Stomach (tissue), 9 donors: ENCODE data around the gene CLDN20. TPM values are rescaled to one million over a fixed set of nuclear protein-coding genes. Genes with fewer than 3 reads are reported as not detected.

ENCODE experiments used
- DNase-seq, 2 donors: peaks; one replicate each; pipeline versions ENCODE4 v3.0.0 to v3.0.0-alpha.2; 2013 to 2019
- H3K27ac ChIP-seq, 5 donors: fragments of 200-600 bp in 4 of 5; sonication (generic) in 4 of 5; one replicate each; pipeline ENCODE4 v1.5.1; 2013 to 2019; ENCODE audit warnings: mild to moderate bottlenecking in 1 of 5, moderate library complexity in 1 of 5
- H3K27me3 ChIP-seq, 3 donors: fragments of 200-600 bp; sonication (generic); one replicate each; pipeline ENCODE4 v1.5.1; 2017 to 2019; ENCODE audit warnings: mixed run types in 1 of 3
- H3K36me3 ChIP-seq, 4 donors: fragments of 200-600 bp; sonication (generic); 1 replicate in 3 of 4; 2 replicates in 1 of 4; pipeline ENCODE4 v1.5.1; 2016 to 2019
- H3K4me1 ChIP-seq, 4 donors: fragments of 200-600 bp; sonication (generic); one replicate each; pipeline ENCODE4 v1.5.1; 2016 to 2019
- H3K4me3 ChIP-seq, 4 donors: fragments of 200-600 bp; sonication (generic) in 3 of 4; one replicate each; pipeline ENCODE4 v1.5.1; 2016 to 2019; ENCODE audit warnings: mild to moderate bottlenecking in 1 of 4
- H3K9me3 ChIP-seq, 4 donors: fragments of 200-600 bp; sonication (generic); one replicate each; pipeline ENCODE4 v1.5.1; 2016 to 2019
- CTCF ChIP-seq, 7 experiments: fragments of 450-650 bp in 4 of 7; fragments of 200-600 bp in 3 of 7; sonication (generic) in 3 of 7; IDR thresholded peaks; one replicate each; pipeline ENCODE4 v1.5.1; 2016 to 2019; ENCODE audit warnings: antibody characterized with exemption in 7 of 7, control low read depth in 2 of 7, mild to moderate bottlenecking in 1 of 7
- EP300 ChIP-seq: sonication (generic); formaldehyde crosslinking; IDR thresholded peaks from one replicate; pipeline ENCODE4 v1.6.1; 2017; ENCODE audit warnings: antibody characterized with exemption
- POLR2A ChIP-seq, 4 donors: fragments of 450-650 bp; IDR thresholded peaks; one replicate each; pipeline ENCODE4 v1.6.1; 2016; ENCODE audit warnings: antibody characterized with exemption in 4 of 4, control low read depth in 2 of 4, mild to moderate bottlenecking in 1 of 4, moderate library complexity in 1 of 4
- POLR2AphosphoS5 ChIP-seq, 3 donors: sonication (generic); formaldehyde crosslinking; IDR thresholded peaks; one replicate each; pipeline ENCODE4 v1.6.1; 2016; ENCODE audit warnings: antibody characterized with exemption in 3 of 3
- WGBS, 5 donors: extraction: QIAGEN DNeasy Blood & Tissue Kit in 3 of 5; methylation state at CpG; one replicate each; pipeline versions ENCODE4 v1.1.5 to v1.1.7; 2013 to 2018; 5-methylcytosine and 5-hydroxymethylcytosine counted together
- intact Hi-C: fragments of 100-400 bp; cut with DNase I; formaldehyde crosslinking; loops from one replicate; pipeline ENCODE4 v1.15.1; 2023; ENCODE audit warnings: low total_unique reads
- polyA plus RNA-seq, 3 donors: library from polyadenylated mRNA; stranded (reverse); fragments of 200-250 nt; gene quantifications; one replicate each; pipeline ENCODE4 v1.2.3, GENCODE V29; 2013
- total RNA-seq, 5 donors: library from RNA; depleted of rRNA; stranded (reverse); fragments of >200 nt; gene quantifications; one replicate each; pipeline versions ENCODE4 v1.1.0 to v1.2.3, GENCODE V29; 2014 to 2016
- donor health status: healthy with polysubstance abuse.
- donor health status: Bipolar disorder and iron deficiency.
- donor health status: healthy.

The CLDN20 gene
- total and polyA plus RNA-seq, 8 donors: not detected

GRCh38 chr6:155262655-155263054 is 1.2 kb upstream of the CLDN20 start:
- WGBS, 5 donors: 84 to 89% (median 86%) methylated on average over 4 of the region's 4 CpGs
- intact Hi-C loops: no loop called here
- no peaks in the 10 kb centered on the region for H3K27me3 ChIP-seq

GRCh38 chr6:155264693-155265320 is 994 bp downstream of the CLDN20 start:
- Histone ChIP-seq H3K9me3 (no peaks in the 10 kb centered on the region), H3K4me1 (peaks cover 0 to 4% (median 0%) of the 10 kb centered on the region in 4 donors), H3K27me3 (no peaks in the 10 kb centered on the region), H3K27ac (peak overlapping the region in 1 of 5 donors; percentile 42), H3K36me3 (peaks cover 3 to 23% (median 17%) of the 10 kb centered on the region in 4 donors), H3K4me3 (no peak overlapping the region)
- DNase-seq: no peak
- intact Hi-C loops: no loop called here
- 43 to 76% (median 63%) methylated on average over 9 of the region's 9 CpGs for whole genome bisulfite sequencing, 5 donors
- TF ChIP-seq POLR2A (IDR thresholded peaks at IDR 0.05): no peak
- no peak for TF ChIP-seq CTCF (IDR thresholded peaks at IDR 0.05)
- TF ChIP-seq EP300: no peak
- TF ChIP-seq POLR2AphosphoS5 (IDR thresholded peaks at IDR 0.05): no peak

More at GRCh38 chr6:155262655-155263054, 1.2 kb upstream of the CLDN20 start:
- Histone ChIP-seq H3K4me1 (peaks cover 0 to 4% (median 0%) of the 10 kb centered on the region in 4 donors), H3K36me3 (peaks cover 3 to 45% (median 38%) of the 10 kb centered on the region in 4 donors), H3K27ac (no peak overlapping the region), H3K9me3 (no peaks in the 10 kb centered on the region), H3K4me3 (no peak overlapping the region)
- DNase-seq: no peak
- TF ChIP-seq EP300 (no peak), CTCF (IDR thresholded peaks at IDR 0.05) (no peak), POLR2A (IDR thresholded peaks at IDR 0.05) (no peak), POLR2AphosphoS5 (IDR thresholded peaks at IDR 0.05) (no peak)

GRCh38 chr6:155265843-155266535 is 2.2 kb downstream of the CLDN20 start:
- DNase-seq: no peak
- no peak overlapping the region for H3K27ac ChIP-seq
- H3K36me3 ChIP-seq: peaks cover 3 to 15% (median 9%) of the 10 kb centered on the region in 4 donors
- peaks cover 0 to 6% (median 2%) of the 10 kb centered on the region in 4 donors for H3K4me1 ChIP-seq
- intact Hi-C loops: no loop called here
- TF ChIP-seq EP300 (no peak), CTCF (IDR thresholded peaks at IDR 0.05) (no peak), POLR2A (IDR thresholded peaks at IDR 0.05) (no peak), POLR2AphosphoS5 (IDR thresholded peaks at IDR 0.05) (no peak)
- H3K27me3 ChIP-seq: no peaks in the 10 kb centered on the region
- H3K9me3 ChIP-seq: no peaks in the 10 kb centered on the region
- WGBS, 5 donors: 84 to 94% (median 91%) methylated on average over 4 of the region's 4 CpGs
- H3K4me3 ChIP-seq: no peak overlapping the region

- Histone ChIP-seq H3K27ac (no peak overlapping the region), H3K36me3 (peaks cover 3 to 15% (median 9%) of the 10 kb centered on the region in 4 donors), H3K9me3 (no peaks in the 10 kb centered on the region), H3K4me1 (peaks cover 0 to 18% (median 9%) of the 10 kb centered on the region in 4 donors), H3K27me3 (no peaks in the 10 kb centered on the region), H3K4me3 (no peak overlapping the region)
- TF ChIP-seq CTCF (IDR thresholded peaks at IDR 0.05): no peak
- no peak for TF ChIP-seq POLR2A (IDR thresholded peaks at IDR 0.05)
- no peak for TF ChIP-seq POLR2AphosphoS5 (IDR thresholded peaks at IDR 0.05)
- no peak for TF ChIP-seq EP300
- WGBS, 5 donors: 90 to 98% (median 94%) methylated on average over 2 of the region's 2 CpGs
- DNase-seq: no peak
- intact Hi-C loops: no loop called here
Measured at GRCh38 chr6:155267411-155267810, 3.6 kb downstream of the CLDN20 start.
